ENCODE data around the gene DEAF1. TPM values are rescaled to one million over a fixed set of nuclear protein-coding genes. Genes with fewer than 3 reads are reported as not detected.

DEAF1 gene
- total RNA-seq, 2 donors from 2014 or later, result 21.7 to 25.8 TPM

GRCh38 chr11:609341-609811, 85.6 kb downstream of the DEAF1 start:
- no peaks in the 10 kb centered on the region for H3K9me3 ChIP-seq
- H3K36me3 ChIP-seq, result peaks cover 41% of the 10 kb centered on the region
- intact Hi-C loops (cut with DNase I), result no loop called here
- H3K4me1 ChIP-seq, result peaks cover 25% of the 10 kb centered on the region
- no peak overlapping the region for H3K9ac ChIP-seq (ENCODE audit: low read depth in 2 of 2, low read length in 2 of 2)
- H3K4me3 ChIP-seq, result no peak overlapping the region
- no peak for TF ChIP-seq CTCF (IDR thresholded peaks at IDR 0.05)
- no peak overlapping the region for H3K27ac ChIP-seq
- DNase-seq, result no peak
- H3K27me3 ChIP-seq, result no peaks in the 10 kb centered on the region

DNA sequence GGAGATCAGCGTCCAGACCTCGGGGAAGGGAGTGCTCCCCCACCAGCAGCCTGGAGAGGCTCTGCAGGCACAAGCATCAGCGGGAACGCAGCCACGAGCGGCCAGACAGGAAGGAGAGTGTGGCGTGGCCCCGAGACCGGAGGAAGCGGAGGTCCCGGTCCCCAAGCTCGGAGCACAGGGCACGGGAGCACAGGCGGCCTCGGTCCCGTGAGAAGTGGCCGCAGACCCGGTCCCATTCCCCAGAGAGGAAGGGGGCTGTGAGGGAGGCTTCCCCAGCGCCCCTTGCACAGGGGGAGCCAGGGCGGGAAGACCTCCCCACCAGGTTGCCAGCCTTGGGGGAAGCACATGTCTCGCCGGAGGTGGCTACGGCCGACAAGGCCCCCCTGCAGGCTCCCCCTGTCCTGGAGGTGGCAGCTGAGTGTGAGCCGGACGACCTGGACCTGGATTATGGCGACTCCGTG, 86.2 kb downstream of the DEAF1 start:
- DNase-seq, result no peak
- peaks cover 41% of the 10 kb centered on the region for H3K36me3 ChIP-seq
- intact Hi-C loops (cut with DNase I), result no loop called here

DNA sequence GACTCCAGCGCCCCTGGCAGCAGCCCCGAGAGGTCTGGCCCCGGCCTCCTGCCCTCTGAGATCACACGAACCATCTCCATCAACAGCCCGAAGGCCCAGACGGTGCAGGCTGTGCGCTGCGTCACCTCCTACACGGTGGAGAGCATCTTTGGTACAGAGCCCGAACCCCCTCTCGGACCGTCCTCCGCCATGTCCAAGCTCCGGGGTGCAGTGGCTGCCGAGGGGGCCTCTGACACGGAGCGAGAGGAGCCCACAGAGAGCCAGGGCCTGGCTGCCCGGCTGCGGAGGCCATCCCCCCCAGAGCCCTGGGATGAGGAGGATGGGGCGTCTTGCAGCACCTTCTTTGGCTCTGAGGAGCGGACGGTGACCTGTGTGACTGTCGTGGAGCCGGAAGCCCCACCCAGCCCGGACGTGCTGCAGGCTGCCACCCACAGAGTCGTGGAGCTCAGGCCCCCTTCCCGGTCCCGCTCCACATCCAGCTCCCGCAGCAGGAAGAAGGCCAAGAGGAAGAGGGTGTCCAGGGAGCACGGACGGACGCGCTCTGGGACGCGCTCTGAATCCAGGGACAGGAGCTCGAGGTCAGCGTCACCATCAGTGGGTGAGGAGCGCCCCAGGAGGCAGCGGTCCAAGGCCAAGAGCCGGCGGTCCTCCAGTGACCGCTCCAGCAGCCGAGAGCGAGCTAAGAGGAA, 86.9 kb downstream of the DEAF1 start:
- intact Hi-C loops (cut with DNase I), result no loop called here
- Histone ChIP-seq H3K9me3 (no peaks in the 10 kb centered on the region), H3K9ac (ENCODE audit: low read depth in 2 of 2, low read length in 2 of 2) (no peak overlapping the region), H3K4me3 (no peak overlapping the region), H3K4me1 (peaks cover 15% of the 10 kb centered on the region), H3K27ac (no peak overlapping the region), H3K36me3 (peaks cover 40% of the 10 kb centered on the region), H3K27me3 (no peaks in the 10 kb centered on the region)
- no peak for DNase-seq
- no peak for TF ChIP-seq CTCF (IDR thresholded peaks at IDR 0.05)

More for the DNA sequence above, 86.2 kb downstream of the DEAF1 start:
- no peak overlapping the region for H3K27ac ChIP-seq
- H3K27me3 ChIP-seq, result no peaks in the 10 kb centered on the region
- H3K9me3 ChIP-seq, result no peaks in the 10 kb centered on the region
- H3K9ac ChIP-seq (ENCODE audit: low read depth in 2 of 2, low read length in 2 of 2), result no peak overlapping the region
- H3K4me1 ChIP-seq, result peaks cover 19% of the 10 kb centered on the region
- no peak for TF ChIP-seq CTCF (IDR thresholded peaks at IDR 0.05)
- H3K4me3 ChIP-seq, result no peak overlapping the region

DNA sequence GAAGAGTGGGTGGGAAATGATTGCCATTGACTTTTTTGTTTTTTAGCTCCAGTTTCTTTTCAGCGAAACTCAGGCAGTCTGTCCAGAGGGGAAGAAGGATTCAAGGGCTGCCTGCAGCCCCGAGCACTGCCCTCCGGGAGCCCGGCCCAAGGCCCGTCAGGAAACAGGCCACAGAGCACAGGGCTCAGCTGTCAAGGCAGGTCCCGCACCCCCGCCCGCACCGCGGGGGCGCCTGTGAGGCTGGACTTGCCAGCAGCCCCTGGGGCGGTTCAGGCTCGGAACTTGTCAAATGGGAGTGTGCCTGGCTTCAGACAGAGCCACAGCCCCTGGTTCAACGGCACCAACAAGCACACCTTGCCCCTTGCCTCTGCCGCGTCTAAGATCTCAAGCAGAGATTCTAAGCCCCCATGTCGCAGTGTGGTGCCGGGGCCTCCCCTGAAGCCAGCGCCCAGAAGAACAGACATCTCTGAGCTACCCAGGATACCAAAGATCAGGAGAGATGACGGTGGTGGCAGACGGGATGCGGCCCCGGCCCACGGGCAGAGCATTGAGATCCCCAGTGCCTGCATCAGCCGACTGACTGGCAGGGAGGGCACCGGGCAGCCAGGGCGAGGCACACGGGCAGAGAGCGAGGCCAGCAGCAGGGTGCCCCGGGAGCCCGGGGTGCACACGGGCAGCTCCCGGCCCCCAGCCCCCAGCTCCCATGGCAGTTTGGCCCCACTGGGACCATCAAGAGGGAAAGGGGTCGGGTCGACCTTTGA, 87.8 kb downstream of the DEAF1 start:
- H3K27ac ChIP-seq, result no peak overlapping the region

DNA sequence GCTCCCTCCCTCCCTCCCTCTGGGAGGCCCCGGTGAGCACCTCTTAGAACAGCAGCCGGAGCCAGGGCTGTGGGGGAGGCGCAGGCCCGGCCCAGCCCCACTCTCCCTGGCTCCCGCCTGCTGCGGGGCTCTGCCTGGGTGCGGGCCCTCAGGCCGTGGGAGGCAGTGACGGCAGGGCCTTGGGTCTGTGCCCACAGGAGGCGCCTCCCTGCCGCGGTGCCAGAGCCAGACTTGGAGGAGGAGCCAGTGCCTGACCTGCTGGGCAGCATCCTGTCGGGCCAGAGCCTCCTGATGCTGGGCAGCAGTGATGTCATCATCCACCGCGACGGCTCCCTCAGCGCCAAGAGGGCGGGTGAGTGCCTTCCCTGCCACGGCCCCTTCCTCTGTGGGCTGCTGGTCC, 88.8 kb downstream of the DEAF1 start:
- Histone ChIP-seq H3K27me3 (no peaks in the 10 kb centered on the region), H3K4me3 (no peak overlapping the region), H3K27ac (no peak overlapping the region), H3K9me3 (no peaks in the 10 kb centered on the region), H3K9ac (ENCODE audit: low read depth in 2 of 2, low read length in 2 of 2) (no peak overlapping the region), H3K4me1 (no peaks in the 10 kb centered on the region), H3K36me3 (peaks cover 38% of the 10 kb centered on the region)
- intact Hi-C loops (cut with DNase I), result no loop called here
- no peak for DNase-seq
- no peak for TF ChIP-seq CTCF (IDR thresholded peaks at IDR 0.05)

More for the DNA sequence above, 87.8 kb downstream of the DEAF1 start:
- no peak for TF ChIP-seq CTCF (IDR thresholded peaks at IDR 0.05)
- Histone ChIP-seq H3K4me1 (peaks cover 8% of the 10 kb centered on the region), H3K27me3 (no peaks in the 10 kb centered on the region), H3K9me3 (no peaks in the 10 kb centered on the region), H3K36me3 (peaks cover 36% of the 10 kb centered on the region), H3K9ac (ENCODE audit: low read depth in 2 of 2, low read length in 2 of 2) (no peak overlapping the region), H3K4me3 (no peak overlapping the region)
- intact Hi-C loops (cut with DNase I), result no loop called here
- no peak for DNase-seq
